Neural cell (in vitro differentiated cells): ENCODE measurements around the gene CREB3L2. TPM values are rescaled to one million over a fixed set of nuclear protein-coding genes. Genes with fewer than 3 reads are reported as not detected.

Source experiments
- H2AFZ ChIP-seq: fragments of 200-600, 300-800 bp; sonication (generic), shearing (Covaris generic); 2 replicates; pipeline ENCODE4 v1.6.0; 2014; ENCODE audit warnings: low read depth, mild to moderate bottlenecking, antibody characterized with exemption, low read length, moderate library complexity
- H3F3A ChIP-seq: fragments of 200-600 bp; shearing (Covaris generic); 2 replicates; pipeline ENCODE4 v1.6.1; 2016; ENCODE audit warnings: mild to moderate bottlenecking, moderate library complexity, mixed read lengths, antibody characterized with exemption, low read length; ENCODE audit not compliant: insufficient read depth, poor library complexity, severe bottlenecking
- H3K27ac ChIP-seq: fragments of 200-600, 300-800 bp; sonication (generic), shearing (Covaris generic); 2 replicates; pipeline ENCODE4 v1.5.1; 2014; ENCODE audit warnings: mild to moderate bottlenecking, low read length, moderate library complexity
- H3K27me3 ChIP-seq: fragments of 300-800, 200-600 bp; sonication (generic), shearing (Covaris generic); 2 replicates; pipeline ENCODE4 v1.6.0; 2014; ENCODE audit warnings: mild to moderate bottlenecking, low read depth, low read length, moderate library complexity; ENCODE audit not compliant: insufficient read depth
- H3K36me3 ChIP-seq: fragments of 300-800, 200-600 bp; sonication (generic), shearing (Covaris generic); 2 replicates; pipeline ENCODE4 v1.5.1; 2014; ENCODE audit warnings: mild to moderate bottlenecking, antibody characterized with exemption, low read length, moderate library complexity; ENCODE audit not compliant: insufficient read depth
- H3K4me2 ChIP-seq: fragments of 300-800, 200-600 bp; sonication (generic), shearing (Covaris generic); 2 replicates; pipeline ENCODE4 v1.6.0; 2014; ENCODE audit warnings: mild to moderate bottlenecking, low read length
- H3K4me3 ChIP-seq: fragments of 300-800, 200-600 bp; sonication (generic), shearing (Covaris generic); 2 replicates; pipeline ENCODE4 v1.5.1; 2014; ENCODE audit warnings: mild to moderate bottlenecking, low read length, moderate library complexity
- H3K79me2 ChIP-seq: fragments of 200-600 bp; shearing (Covaris generic); replicated peaks from 2 replicates; pipeline ENCODE4 v1.6.0; 2014; ENCODE audit warnings: mild to moderate bottlenecking, low read length, moderate library complexity; ENCODE audit not compliant: insufficient read depth
- H3K9ac ChIP-seq: fragments of 300-800, 200-600 bp; sonication (generic), shearing (Covaris generic); 2 replicates; pipeline ENCODE4 v1.6.1; 2016; ENCODE audit warnings: mild to moderate bottlenecking, low read length, mixed read lengths
- H3K9me2 ChIP-seq: fragments of 200-600 bp; shearing (Covaris generic); 2 replicates; pipeline ENCODE4 v1.6.1; 2016; ENCODE audit warnings: mild to moderate bottlenecking, low read length, mixed read lengths; ENCODE audit not compliant: insufficient read depth
- H3K9me3 ChIP-seq: fragments of 200-600, 300-800 bp; sonication (generic), shearing (Covaris generic); 2 replicates; pipeline ENCODE4 v1.6.1; 2016; ENCODE audit warnings: mild to moderate bottlenecking, mixed run types, low read length, moderate library complexity, mixed read lengths
- H4K20me1 ChIP-seq: fragments of 200-600 bp; shearing (Covaris generic); 2 replicates; pipeline ENCODE4 v1.6.1; 2016; ENCODE audit warnings: mild to moderate bottlenecking, mixed run types; ENCODE audit not compliant: insufficient read depth
- CTCF ChIP-seq: fragments of 450-650 bp; IDR thresholded peaks from 2 replicates; pipeline ENCODE4 v1.5.1; 2014; ENCODE audit warnings: antibody characterized with exemption, mild to moderate bottlenecking, moderate library complexity; ENCODE audit not compliant: poor library complexity, severe bottlenecking
- EP300 ChIP-seq: fragments of 450-650 bp; conservative IDR thresholded peaks from 2 replicates; pipeline ENCODE4 v1.6.1; 2014; ENCODE audit warnings: antibody characterized with exemption, mild to moderate bottlenecking, moderate library complexity; ENCODE audit not compliant: poor library complexity, severe bottlenecking
- EZH2 ChIP-seq: fragments of 200-600, 300-800 bp; shearing (Covaris generic), sonication (generic); IDR thresholded peaks from 2 replicates; pipeline ENCODE4 v1.6.1; 2014; ENCODE audit warnings: antibody characterized with exemption, low read length, borderline replicate concordance, mild to moderate bottlenecking; ENCODE audit not compliant: insufficient read depth, poor library complexity, severe bottlenecking
- MXI1 ChIP-seq: fragments of 450-650 bp; conservative IDR thresholded peaks from 2 replicates; pipeline ENCODE4 v1.6.1; 2014; ENCODE audit warnings: antibody characterized with exemption, mild to moderate bottlenecking; ENCODE audit not compliant: poor library complexity, severe bottlenecking
- POLR2AphosphoS5 ChIP-seq: IDR thresholded peaks from 2 replicates; pipeline ENCODE4 v1.6.1; 2012
- RAD21 ChIP-seq: fragments of 450-650 bp; conservative IDR thresholded peaks from 2 replicates; pipeline ENCODE4 v1.6.1; 2014; ENCODE audit warnings: antibody characterized with exemption, mild to moderate bottlenecking, moderate library complexity
- REST ChIP-seq: IDR thresholded peaks from 2 replicates; pipeline ENCODE4 v1.6.1; 2012; ENCODE audit warnings: borderline replicate concordance
- SMC3 ChIP-seq: fragments of 450-650 bp; conservative IDR thresholded peaks from 2 replicates; pipeline ENCODE4 v1.6.1; 2014; ENCODE audit warnings: antibody characterized with exemption, mild to moderate bottlenecking, moderate library complexity; ENCODE audit not compliant: poor library complexity
- TAF1 ChIP-seq: IDR thresholded peaks from 2 replicates; pipeline ENCODE4 v1.6.1; 2012; ENCODE audit warnings: low read depth
- polyA plus RNA-seq: library from polyadenylated mRNA; depleted of rRNA; stranded (reverse); fragments of >200 nt; gene quantifications from 2 replicates; pipeline ENCODE4 v1.2.3, GENCODE V29; 2014

The CREB3L2 gene
- polyA plus RNA-seq, 1 donor from 2014 or later = 1.5 TPM

DNA sequence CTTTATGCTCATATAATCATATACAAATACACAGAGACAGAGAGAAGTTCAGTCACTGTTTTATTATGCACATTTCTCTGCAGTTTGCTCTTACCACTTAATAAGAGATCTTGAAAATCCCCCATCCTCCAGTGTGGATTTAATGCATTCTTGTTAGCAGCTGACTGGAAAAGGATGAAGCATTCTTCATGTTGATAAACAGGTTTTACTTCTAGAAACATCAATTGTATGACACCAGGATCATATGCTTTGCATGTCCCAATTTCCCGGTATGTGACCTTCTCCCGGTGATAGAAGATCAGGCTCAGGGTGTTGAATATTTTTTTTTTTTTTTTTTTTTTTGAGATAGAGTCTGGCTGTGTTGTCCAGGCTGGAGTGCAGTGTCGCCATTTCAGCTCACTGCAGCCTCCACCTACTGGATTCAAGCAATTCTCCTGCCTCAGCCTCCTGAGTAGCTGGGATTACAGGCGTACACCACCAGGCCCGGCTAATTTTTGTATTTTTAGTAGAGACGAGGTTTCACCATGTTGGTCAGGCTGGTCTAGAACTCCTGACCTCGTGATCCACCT is 6.2 kb upstream of the CREB3L2 start:
- Histone ChIP-seq H3K4me2 (no peak overlapping the region), H3F3A (no peaks in the 10 kb centered on the region), H3K79me2 (no peaks in the 10 kb centered on the region), H4K20me1 (no peaks in the 10 kb centered on the region), H3K36me3 (no peaks in the 10 kb centered on the region), H3K4me3 (no peak overlapping the region), H3K9me2 (no peaks in the 10 kb centered on the region), H3K27me3 (no peaks in the 10 kb centered on the region), H2AFZ (no peak overlapping the region), H3K27ac (no peak overlapping the region), H3K9me3 (no peaks in the 10 kb centered on the region), H3K9ac (no peak overlapping the region)
- no peak for TF ChIP-seq SMC3
- TF ChIP-seq CTCF = no peak
- TF ChIP-seq POLR2AphosphoS5 = no peak

DNA sequence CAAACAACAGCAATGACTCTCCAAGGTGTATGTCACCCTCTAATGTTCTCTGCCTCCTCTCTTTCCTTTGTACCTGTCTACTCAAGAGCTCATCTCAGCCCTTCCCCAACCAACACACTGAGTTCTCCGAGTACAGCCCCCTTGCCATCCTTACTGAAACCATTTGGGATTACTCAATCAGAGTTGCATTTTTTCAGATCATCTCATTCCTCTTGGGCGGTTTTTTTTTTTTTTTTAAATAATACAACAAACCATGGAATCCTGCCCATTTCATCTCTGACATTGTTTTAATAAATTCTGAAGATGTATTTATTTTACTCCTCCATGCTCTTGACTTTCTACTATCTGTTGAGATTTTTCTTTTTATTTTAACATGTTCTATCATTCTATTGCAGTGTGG is 4.2 kb upstream of the CREB3L2 start:
- Histone ChIP-seq H3K79me2 (no peaks in the 10 kb centered on the region), H3K9me2 (no peaks in the 10 kb centered on the region), H3F3A (no peaks in the 10 kb centered on the region), H3K36me3 (no peaks in the 10 kb centered on the region), H3K9ac (no peak overlapping the region), H3K27ac (no peak overlapping the region), H3K27me3 (no peaks in the 10 kb centered on the region), H4K20me1 (no peaks in the 10 kb centered on the region), H3K4me2 (no peak overlapping the region), H3K9me3 (no peaks in the 10 kb centered on the region), H3K4me3 (no peak overlapping the region), H2AFZ (no peak overlapping the region)
- TF ChIP-seq RAD21 (no peak), EZH2 (no peak), CTCF (no peak), MXI1 (no peak), POLR2AphosphoS5 (no peak), EP300 (no peak), REST (no peak), SMC3 (no peak), TAF1 (no peak)
